ENCODE measurements around the gene PHGDH.

DNA sequence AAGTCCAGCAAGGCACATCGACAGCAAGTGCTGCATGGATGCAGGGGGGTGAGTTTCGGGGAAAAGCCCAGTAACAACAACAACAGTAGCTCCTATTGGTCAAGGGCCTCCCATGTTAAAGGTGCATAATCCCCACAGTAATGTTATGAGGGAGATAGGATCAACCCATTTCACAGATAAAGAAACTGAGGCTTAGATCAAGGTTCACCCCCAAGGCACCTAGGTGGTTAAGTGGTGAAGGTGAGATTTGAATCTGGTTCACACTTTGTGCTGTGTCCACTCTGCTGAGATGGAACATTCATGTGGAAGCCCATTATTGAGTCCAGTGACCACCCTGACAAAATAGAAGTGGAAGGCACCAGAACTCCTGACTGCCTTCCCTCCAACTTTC is 24.9 kb downstream of the PHGDH start:
- TF ChIP-seq CTCF (IDR thresholded peaks at IDR 0.05): no peak
- no peak for TF ChIP-seq EZH2 (IDR thresholded peaks at IDR 0.05; ENCODE audit: borderline replicate concordance, insufficient read depth, low read depth, low read length, poor library complexity, severe bottlenecking)
